ENCODE data around the gene TRPV6.

TRPV6 gene

GRCh38 chr7:142908921-142909890 lies 23.7 kb upstream of the TRPV6 start:
- Histone ChIP-seq H3K4me3 (IDR thresholded peaks at IDR 0.05; ENCODE audit: insufficient read depth, low read depth, low read length) (no peak overlapping the region), H3K36me3 (ENCODE audit: insufficient read depth) (no peaks in the 10 kb centered on the region), H3K4me2 (no peak overlapping the region), H3K4me1 (ENCODE audit: low read depth, poor library complexity, severe bottlenecking) (peaks cover 20% of the 10 kb centered on the region), H2AFZ (ENCODE audit: low read depth) (no peak overlapping the region), H3K9ac (no peak overlapping the region), H3K79me2 (ENCODE audit: insufficient read depth, low read depth) (no peaks in the 10 kb centered on the region), H3K27me3 (ENCODE audit: insufficient read depth, low read depth) (no peaks in the 10 kb centered on the region), H3K27ac (no peak overlapping the region), H4K20me1 (ENCODE audit: insufficient read depth) (no peaks in the 10 kb centered on the region)
- TF ChIP-seq, protein P1, sequence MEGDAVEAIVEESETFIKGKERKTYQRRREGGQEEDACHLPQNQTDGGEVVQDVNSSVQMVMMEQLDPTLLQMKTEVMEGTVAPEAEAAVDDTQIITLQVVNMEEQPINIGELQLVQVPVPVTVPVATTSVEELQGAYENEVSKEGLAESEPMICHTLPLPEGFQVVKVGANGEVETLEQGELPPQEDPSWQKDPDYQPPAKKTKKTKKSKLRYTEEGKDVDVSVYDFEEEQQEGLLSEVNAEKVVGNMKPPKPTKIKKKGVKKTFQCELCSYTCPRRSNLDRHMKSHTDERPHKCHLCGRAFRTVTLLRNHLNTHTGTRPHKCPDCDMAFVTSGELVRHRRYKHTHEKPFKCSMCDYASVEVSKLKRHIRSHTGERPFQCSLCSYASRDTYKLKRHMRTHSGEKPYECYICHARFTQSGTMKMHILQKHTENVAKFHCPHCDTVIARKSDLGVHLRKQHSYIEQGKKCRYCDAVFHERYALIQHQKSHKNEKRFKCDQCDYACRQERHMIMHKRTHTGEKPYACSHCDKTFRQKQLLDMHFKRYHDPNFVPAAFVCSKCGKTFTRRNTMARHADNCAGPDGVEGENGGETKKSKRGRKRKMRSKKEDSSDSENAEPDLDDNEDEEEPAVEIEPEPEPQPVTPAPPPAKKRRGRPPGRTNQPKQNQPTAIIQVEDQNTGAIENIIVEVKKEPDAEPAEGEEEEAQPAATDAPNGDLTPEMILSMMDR (conservative IDR thresholded peaks at IDR 0.05; ENCODE audit: low read depth, low read length), result peak; percentile 62

DNA sequence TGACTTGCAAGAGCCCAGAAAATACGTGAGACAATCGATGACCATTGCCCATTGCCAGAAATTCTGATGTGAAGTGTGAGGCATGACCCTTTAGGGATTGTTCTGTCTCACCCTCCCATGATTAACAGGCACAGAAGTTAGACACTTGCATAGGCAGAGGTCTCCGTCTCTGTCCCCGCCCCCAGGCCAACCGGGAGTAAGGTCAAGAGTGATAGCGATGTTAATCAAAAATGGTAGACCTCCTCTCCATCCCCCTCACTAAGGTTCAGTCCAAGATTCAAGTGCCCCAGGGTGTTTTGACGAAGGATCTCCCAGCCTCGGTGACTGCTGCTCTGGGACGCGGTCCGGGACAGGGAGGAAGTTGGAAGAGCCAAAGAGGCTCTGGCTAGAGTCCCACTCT lies 22.7 kb upstream of the TRPV6 start:
- no peaks in the 10 kb centered on the region for H3K27me3 ChIP-seq (ENCODE audit: insufficient read depth, low read depth)
- H3K27ac ChIP-seq, result no peak overlapping the region
- no peaks in the 10 kb centered on the region for H3K79me2 ChIP-seq (ENCODE audit: insufficient read depth, low read depth)
- no peak overlapping the region for H3K9ac ChIP-seq
- H3K4me2 ChIP-seq, result no peak overlapping the region
- no peaks in the 10 kb centered on the region for H3K36me3 ChIP-seq (ENCODE audit: insufficient read depth)
- H3K4me1 ChIP-seq (ENCODE audit: low read depth, poor library complexity, severe bottlenecking), result peaks cover 20% of the 10 kb centered on the region
- TF ChIP-seq, protein P1 (conservative IDR thresholded peaks at IDR 0.05; ENCODE audit: low read depth, low read length), result 0 out of 2 replicates have a peak, but pooled peaks have one; percentile 10
- H4K20me1 ChIP-seq (ENCODE audit: insufficient read depth), result no peaks in the 10 kb centered on the region
- no peak overlapping the region for H2AFZ ChIP-seq (ENCODE audit: low read depth)
- H3K4me3 ChIP-seq (IDR thresholded peaks at IDR 0.05; ENCODE audit: insufficient read depth, low read depth, low read length), result no peak overlapping the region

DNA sequence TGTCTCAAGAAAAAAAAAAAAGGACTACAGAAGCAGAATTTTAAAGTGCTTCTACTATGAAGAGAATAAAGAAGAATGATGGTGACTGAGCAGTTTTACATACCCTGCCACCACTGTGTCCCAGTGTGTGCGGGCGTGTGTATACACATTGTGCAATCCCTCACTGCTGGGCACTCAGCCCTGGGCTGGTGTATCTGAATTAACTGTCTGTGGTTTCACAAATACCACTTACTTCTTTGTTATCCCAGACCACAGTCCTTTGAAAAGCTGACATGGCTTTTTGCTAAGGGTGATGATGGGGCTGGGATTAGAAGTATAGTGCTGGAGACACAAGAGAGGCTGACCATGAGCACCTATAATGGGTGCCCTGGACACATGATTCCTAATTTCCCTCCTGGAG lies 21.1 kb upstream of the TRPV6 start:
- H4K20me1 ChIP-seq (ENCODE audit: insufficient read depth), result no peaks in the 10 kb centered on the region

GRCh38 chr7:142905759-142906158 lies 20.2 kb upstream of the TRPV6 start:
- H4K20me1 ChIP-seq (ENCODE audit: insufficient read depth), result no peaks in the 10 kb centered on the region
- H3K79me2 ChIP-seq (ENCODE audit: insufficient read depth, low read depth), result no peaks in the 10 kb centered on the region
- no peaks in the 10 kb centered on the region for H3K36me3 ChIP-seq (ENCODE audit: insufficient read depth)
- no peak overlapping the region for H3K4me3 ChIP-seq (IDR thresholded peaks at IDR 0.05; ENCODE audit: insufficient read depth, low read depth, low read length)
- no peak overlapping the region for H2AFZ ChIP-seq (ENCODE audit: low read depth)
- no peak overlapping the region for H3K9ac ChIP-seq
- H3K27ac ChIP-seq, result no peak overlapping the region
- TF ChIP-seq, protein P1 (conservative IDR thresholded peaks at IDR 0.05; ENCODE audit: low read depth, low read length), result no peak
- peaks cover 20% of the 10 kb centered on the region for H3K4me1 ChIP-seq (ENCODE audit: low read depth, poor library complexity, severe bottlenecking)
- H3K27me3 ChIP-seq (ENCODE audit: insufficient read depth, low read depth), result no peaks in the 10 kb centered on the region
- H3K4me2 ChIP-seq, result no peak overlapping the region

More for the DNA sequence above, 21.1 kb upstream of the TRPV6 start:
- TF ChIP-seq, protein P1 (conservative IDR thresholded peaks at IDR 0.05; ENCODE audit: low read depth, low read length), result no peak
- no peak overlapping the region for H2AFZ ChIP-seq (ENCODE audit: low read depth)
- H3K4me3 ChIP-seq (IDR thresholded peaks at IDR 0.05; ENCODE audit: insufficient read depth, low read depth, low read length), result no peak overlapping the region
- no peaks in the 10 kb centered on the region for H3K27me3 ChIP-seq (ENCODE audit: insufficient read depth, low read depth)
- no peak overlapping the region for H3K9ac ChIP-seq
- H3K79me2 ChIP-seq (ENCODE audit: insufficient read depth, low read depth), result no peaks in the 10 kb centered on the region
- no peaks in the 10 kb centered on the region for H3K36me3 ChIP-seq (ENCODE audit: insufficient read depth)
- peak overlapping the region; percentile 3; the same call in 1 of the 2 replicates for H3K27ac ChIP-seq
- H3K4me1 ChIP-seq (ENCODE audit: low read depth, poor library complexity, severe bottlenecking), result peaks cover 20% of the 10 kb centered on the region
- H3K4me2 ChIP-seq, result peak overlapping the region; percentile 41; the same call in 1 of the 2 replicates

Measured in KMS-11 (cell line).